ENCODE data around the gene P4HB. TPM values are rescaled to one million over a fixed set of nuclear protein-coding genes. Genes with fewer than 3 reads are reported as not detected.

Gene P4HB
- total and polyA plus RNA-seq, 5 donors from 2014 or later = 186 to 231 (median 213) TPM

- Histone ChIP-seq H3K27me3 (ENCODE audit: control insufficient read depth, insufficient read depth, low read length) (no peaks in the 10 kb centered on the region), H3K27ac (ENCODE audit: insufficient read depth, low read length, poor library complexity, severe bottlenecking) (no peak overlapping the region), H3K4me1 (ENCODE audit: control insufficient read depth, insufficient read depth, low read length, poor library complexity, severe bottlenecking) (no peaks in the 10 kb centered on the region), H3K36me3 (ENCODE audit: control insufficient read depth, insufficient read depth, low read length) (peaks cover 39% of the 10 kb centered on the region), H3K4me3 (ENCODE audit: low read depth, low read length) (no peak overlapping the region), H3K9me3 (ENCODE audit: control insufficient read depth in 2 of 2, low read length in 2 of 2) (no peaks in the 10 kb centered on the region)
- no peak overlapping the region for H3K4me3 Mint-ChIP-seq
- no peak overlapping the region for H3K27ac Mint-ChIP-seq
- H3K9me3 Mint-ChIP-seq = no peaks in the 10 kb centered on the region
- H3K27me3 Mint-ChIP-seq = no peaks in the 10 kb centered on the region
- no peaks in the 10 kb centered on the region for H3K4me1 Mint-ChIP-seq
- ATAC-seq (ENCODE audit: low read depth in 2 of 2) (no peak), DNase-seq (no peak)
- H3K36me3 Mint-ChIP-seq = peaks cover 8% of the 10 kb centered on the region
Observed at GRCh38 chr17:81844887-81845286, 15.4 kb downstream of the P4HB start.

GRCh38 chr17:81844327-81844851 is 15.9 kb downstream of the P4HB start:
- H3K27me3 ChIP-seq (ENCODE audit: control insufficient read depth, insufficient read depth, low read length) = no peaks in the 10 kb centered on the region
- no peaks in the 10 kb centered on the region for H3K27me3 Mint-ChIP-seq
- H3K4me1 ChIP-seq (ENCODE audit: control insufficient read depth, insufficient read depth, low read length, poor library complexity, severe bottlenecking) = no peaks in the 10 kb centered on the region
- H3K4me3 Mint-ChIP-seq = no peak overlapping the region
- peaks cover 8% of the 10 kb centered on the region for H3K36me3 Mint-ChIP-seq
- H3K27ac Mint-ChIP-seq = no peak overlapping the region
- no peak overlapping the region for H3K27ac ChIP-seq (ENCODE audit: insufficient read depth, low read length, poor library complexity, severe bottlenecking)
- H3K4me1 Mint-ChIP-seq = no peaks in the 10 kb centered on the region
- no peaks in the 10 kb centered on the region for H3K9me3 Mint-ChIP-seq
- DNase-seq (no peak), ATAC-seq (ENCODE audit: low read depth in 2 of 2) (no peak)
- no peaks in the 10 kb centered on the region for H3K9me3 ChIP-seq (ENCODE audit: control insufficient read depth in 2 of 2, low read length in 2 of 2)
- H3K4me3 ChIP-seq (ENCODE audit: low read depth, low read length) = no peak overlapping the region
- H3K36me3 ChIP-seq (ENCODE audit: control insufficient read depth, insufficient read depth, low read length) = peaks cover 39% of the 10 kb centered on the region

DNA sequence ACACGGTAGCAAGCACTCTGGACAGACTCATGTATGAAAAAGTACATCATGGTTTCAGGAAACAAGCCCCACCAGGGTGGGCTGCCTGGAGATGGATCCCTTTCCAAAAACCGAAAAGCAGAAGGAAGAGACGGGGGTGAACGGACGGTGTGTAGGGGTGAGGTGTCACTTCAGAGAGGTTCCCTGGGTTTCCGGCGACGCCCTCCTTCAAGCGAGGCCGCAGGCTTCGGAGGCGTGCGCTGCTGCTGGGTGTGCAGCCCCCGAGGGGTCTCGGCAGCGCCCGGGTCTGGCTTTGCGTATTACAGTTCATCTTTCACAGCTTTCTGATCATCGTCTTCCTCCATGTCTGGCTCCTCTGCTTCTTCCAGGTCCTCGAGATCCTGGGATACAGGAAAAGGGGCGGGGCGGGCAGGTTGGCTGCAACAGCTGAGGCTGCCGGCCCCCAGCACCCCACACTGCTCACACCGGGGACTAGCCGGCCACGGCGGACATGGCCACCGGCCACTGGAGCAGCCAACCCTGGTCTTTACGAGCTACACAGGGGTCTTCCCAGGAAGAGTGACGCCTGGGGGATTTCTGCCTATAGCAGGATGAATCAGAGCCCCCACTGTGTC is 16.5 kb downstream of the P4HB start:
- Mint-ChIP-seq H3K4me1 (no peaks in the 10 kb centered on the region), H3K9me3 (no peaks in the 10 kb centered on the region), H3K27ac (peak overlapping the region in 1 of 3 donors; percentile 91), H3K27me3 (no peaks in the 10 kb centered on the region), H3K36me3 (peaks cover 8% of the 10 kb centered on the region), H3K4me3 (no peak overlapping the region)
- ATAC-seq (ENCODE audit: low read depth in 2 of 2) (no peak), DNase-seq (no peak)
- peaks cover 39% of the 10 kb centered on the region for H3K36me3 ChIP-seq (ENCODE audit: control insufficient read depth, insufficient read depth, low read length)
- H3K9me3 ChIP-seq (ENCODE audit: control insufficient read depth in 2 of 2, low read length in 2 of 2) = no peaks in the 10 kb centered on the region
- H3K27me3 ChIP-seq (ENCODE audit: control insufficient read depth, insufficient read depth, low read length) = no peaks in the 10 kb centered on the region
- no peak overlapping the region for H3K27ac ChIP-seq (ENCODE audit: insufficient read depth, low read length, poor library complexity, severe bottlenecking)
- H3K4me1 ChIP-seq (ENCODE audit: control insufficient read depth, insufficient read depth, low read length, poor library complexity, severe bottlenecking) = no peaks in the 10 kb centered on the region
- no peak overlapping the region for H3K4me3 ChIP-seq (ENCODE audit: low read depth, low read length)

- Mint-ChIP-seq H3K4me3 (no peak overlapping the region), H3K27me3 (no peaks in the 10 kb centered on the region), H3K4me1 (no peaks in the 10 kb centered on the region), H3K9me3 (no peaks in the 10 kb centered on the region), H3K27ac (peak overlapping the region in 1 of 3 donors; percentile 42), H3K36me3 (peaks cover 8% of the 10 kb centered on the region)
- H3K27me3 ChIP-seq (ENCODE audit: control insufficient read depth, insufficient read depth, low read length) = no peaks in the 10 kb centered on the region
- no peaks in the 10 kb centered on the region for H3K4me1 ChIP-seq (ENCODE audit: control insufficient read depth, insufficient read depth, low read length, poor library complexity, severe bottlenecking)
- H3K4me3 ChIP-seq (ENCODE audit: low read depth, low read length) = no peak overlapping the region
- ATAC-seq (ENCODE audit: low read depth in 2 of 2) (no peak), DNase-seq (no peak)
- no peak overlapping the region for H3K27ac ChIP-seq (ENCODE audit: insufficient read depth, low read length, poor library complexity, severe bottlenecking)
- H3K9me3 ChIP-seq (ENCODE audit: control insufficient read depth in 2 of 2, low read length in 2 of 2) = no peaks in the 10 kb centered on the region
- peaks cover 39% of the 10 kb centered on the region for H3K36me3 ChIP-seq (ENCODE audit: control insufficient read depth, insufficient read depth, low read length)
Observed at GRCh38 chr17:81842725-81843504, 17.4 kb downstream of the P4HB start.

- peak overlapping the region in 1 of 3 donors; percentile 42 for H3K27ac Mint-ChIP-seq
- no peaks in the 10 kb centered on the region for H3K9me3 ChIP-seq (ENCODE audit: control insufficient read depth in 2 of 2, low read length in 2 of 2)
- no peak overlapping the region for H3K4me3 Mint-ChIP-seq
- no peaks in the 10 kb centered on the region for H3K27me3 Mint-ChIP-seq
- H3K36me3 ChIP-seq (ENCODE audit: control insufficient read depth, insufficient read depth, low read length) = peaks cover 39% of the 10 kb centered on the region
- DNase-seq (no peak), ATAC-seq (ENCODE audit: low read depth in 2 of 2) (no peak)
- no peaks in the 10 kb centered on the region for H3K4me1 ChIP-seq (ENCODE audit: control insufficient read depth, insufficient read depth, low read length, poor library complexity, severe bottlenecking)
- H3K4me3 ChIP-seq (ENCODE audit: low read depth, low read length) = no peak overlapping the region
- no peak overlapping the region for H3K27ac ChIP-seq (ENCODE audit: insufficient read depth, low read length, poor library complexity, severe bottlenecking)
- peaks cover 8% of the 10 kb centered on the region for H3K36me3 Mint-ChIP-seq
- H3K27me3 ChIP-seq (ENCODE audit: control insufficient read depth, insufficient read depth, low read length) = no peaks in the 10 kb centered on the region
- H3K9me3 Mint-ChIP-seq = no peaks in the 10 kb centered on the region
- H3K4me1 Mint-ChIP-seq = no peaks in the 10 kb centered on the region
Observed at GRCh38 chr17:81842378-81842724, 18.0 kb downstream of the P4HB start.

DNA sequence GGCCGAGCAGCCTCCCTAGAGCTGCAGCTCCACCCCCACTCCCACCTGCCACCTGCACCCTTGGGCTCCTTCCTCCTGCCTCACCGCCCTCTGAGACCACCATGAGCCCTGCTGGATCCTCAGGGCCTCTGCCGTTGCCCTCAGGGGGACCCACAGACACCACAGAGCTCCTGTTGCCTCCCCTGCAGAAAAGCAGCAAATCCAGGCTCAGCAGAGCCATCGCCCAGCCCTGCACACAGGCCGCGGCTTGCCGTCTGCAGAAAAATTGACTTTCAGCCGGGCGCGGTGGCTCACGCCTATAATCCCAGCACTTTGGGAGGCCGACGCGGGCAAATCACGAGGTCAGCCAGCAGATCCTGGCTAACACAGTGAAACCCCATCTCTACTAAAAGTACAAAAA is 18.5 kb downstream of the P4HB start:
- H3K4me3 Mint-ChIP-seq = no peak overlapping the region
- peak overlapping the region in 1 of 3 donors; percentile 14 for H3K27ac Mint-ChIP-seq
- H3K4me1 ChIP-seq (ENCODE audit: control insufficient read depth, insufficient read depth, low read length, poor library complexity, severe bottlenecking) = no peaks in the 10 kb centered on the region
- H3K9me3 Mint-ChIP-seq = no peaks in the 10 kb centered on the region
- H3K27me3 ChIP-seq (ENCODE audit: control insufficient read depth, insufficient read depth, low read length) = no peaks in the 10 kb centered on the region
- no peaks in the 10 kb centered on the region for H3K27me3 Mint-ChIP-seq
- H3K4me1 Mint-ChIP-seq = no peaks in the 10 kb centered on the region
- no peak overlapping the region for H3K27ac ChIP-seq (ENCODE audit: insufficient read depth, low read length, poor library complexity, severe bottlenecking)
- ATAC-seq (ENCODE audit: low read depth in 2 of 2) (no peak), DNase-seq (no peak)
- peaks cover 34% of the 10 kb centered on the region for H3K36me3 ChIP-seq (ENCODE audit: control insufficient read depth, insufficient read depth, low read length)
- H3K4me3 ChIP-seq (ENCODE audit: low read depth, low read length) = no peak overlapping the region
- no peaks in the 10 kb centered on the region for H3K9me3 ChIP-seq (ENCODE audit: control insufficient read depth in 2 of 2, low read length in 2 of 2)
- H3K36me3 Mint-ChIP-seq = peaks cover 8% of the 10 kb centered on the region

GRCh38 chr17:81840826-81841778 is 19.2 kb downstream of the P4HB start:
- H3K36me3 Mint-ChIP-seq = peaks cover 8% of the 10 kb centered on the region
- H3K27ac Mint-ChIP-seq = peak overlapping the region in 1 of 3 donors; percentile 14
- Histone ChIP-seq H3K36me3 (ENCODE audit: control insufficient read depth, insufficient read depth, low read length) (peaks cover 29% of the 10 kb centered on the region), H3K9me3 (ENCODE audit: control insufficient read depth in 2 of 2, low read length in 2 of 2) (no peaks in the 10 kb centered on the region), H3K27me3 (ENCODE audit: control insufficient read depth, insufficient read depth, low read length) (no peaks in the 10 kb centered on the region), H3K4me3 (ENCODE audit: low read depth, low read length) (no peak overlapping the region), H3K4me1 (ENCODE audit: control insufficient read depth, insufficient read depth, low read length, poor library complexity, severe bottlenecking) (no peaks in the 10 kb centered on the region), H3K27ac (ENCODE audit: insufficient read depth, low read length, poor library complexity, severe bottlenecking) (no peak overlapping the region)
- ATAC-seq (ENCODE audit: low read depth in 2 of 2) (no peak), DNase-seq (no peak)
- no peaks in the 10 kb centered on the region for H3K9me3 Mint-ChIP-seq
- H3K27me3 Mint-ChIP-seq = no peaks in the 10 kb centered on the region
- H3K4me1 Mint-ChIP-seq = no peaks in the 10 kb centered on the region
- H3K4me3 Mint-ChIP-seq = no peak overlapping the region
